Measurements from ENCODE around the gene NOTUM. TPM values are rescaled to one million over a fixed set of nuclear protein-coding genes. Genes with fewer than 3 reads are reported as not detected.
A peak's percentile ranks its signal among the peaks of the same experiment; 100 is the strongest.

Gene NOTUM
- total RNA-seq, 2 donors from 2014 or later: not detected

- H3K4me1 Mint-ChIP-seq: peaks cover 22% of the 10 kb centered on the region
- DNase-seq: no peak
Observed at GRCh38 chr17:81978524-81979298, 17.7 kb upstream of the NOTUM start.

GRCh38 chr17:81977211-81977808 lies 16.3 kb upstream of the NOTUM start, which contains the start of gene ASPSCR1:
ASPSCR1 (plus strand) TSS chr17:81977629; CDS start chr17:81977647, 18 bp downstream.
- peak within 1 kb of the TSS; percentile 97 for H3K4me3 Mint-ChIP-seq
- H3K4me1 Mint-ChIP-seq: peaks cover 18% of the 10 kb centered on the region
- DNase-seq (peak; percentile 86 to 94 (median 87)), ATAC-seq (peak; percentile 95)
- H3K27ac Mint-ChIP-seq: peak within 1 kb of the TSS; percentile 96
- no peaks in the 10 kb centered on the region for H3K9me3 ChIP-seq (ENCODE audit: control insufficient read depth, low read length, poor library complexity, severe bottlenecking)
- no peaks in the 10 kb centered on the region for H3K36me3 Mint-ChIP-seq (ENCODE audit: low read depth)
- H3K27me3 Mint-ChIP-seq: no peaks in the 10 kb centered on the region

More at GRCh38 chr17:81978524-81979298, 17.7 kb upstream of the NOTUM start:
- Mint-ChIP-seq H3K27me3 (no peaks in the 10 kb centered on the region), H3K4me3 (peak overlapping the region; percentile 97), H3K36me3 (ENCODE audit: low read depth) (peaks cover 4% of the 10 kb centered on the region), H3K27ac (peak overlapping the region; percentile 24)
- H3K9me3 ChIP-seq (ENCODE audit: control insufficient read depth, low read length, poor library complexity, severe bottlenecking): no peaks in the 10 kb centered on the region
- ATAC-seq: no peak

GRCh38 chr17:81976332-81977210 lies 15.6 kb upstream of the NOTUM start:
- Mint-ChIP-seq H3K27ac (peak overlapping the region; percentile 96), H3K4me1 (peaks cover 18% of the 10 kb centered on the region), H3K27me3 (no peaks in the 10 kb centered on the region), H3K4me3 (peak overlapping the region; percentile 97), H3K36me3 (ENCODE audit: low read depth) (no peaks in the 10 kb centered on the region)
- peak in 1 of 3 donors; percentile 31 for DNase-seq
- no peaks in the 10 kb centered on the region for H3K9me3 ChIP-seq (ENCODE audit: control insufficient read depth, low read length, poor library complexity, severe bottlenecking)
- peak; percentile 22 for ATAC-seq

GRCh38 chr17:81973432-81973831 lies 12.4 kb upstream of the NOTUM start:
- Mint-ChIP-seq H3K4me3 (no peak overlapping the region), H3K27ac (no peak overlapping the region), H3K4me1 (peaks cover 9% of the 10 kb centered on the region), H3K27me3 (no peaks in the 10 kb centered on the region), H3K36me3 (ENCODE audit: low read depth) (no peaks in the 10 kb centered on the region)
- H3K9me3 ChIP-seq (ENCODE audit: control insufficient read depth, low read length, poor library complexity, severe bottlenecking): no peaks in the 10 kb centered on the region
- DNase-seq: no peak
- no peak for ATAC-seq

GRCh38 chr17:81968850-81969812 lies 8.1 kb upstream of the NOTUM start:
- H3K27me3 Mint-ChIP-seq: no peaks in the 10 kb centered on the region
- H3K4me3 Mint-ChIP-seq: peak overlapping the region; percentile 49

GRCh38 chr17:81968396-81968745 lies 7.4 kb upstream of the NOTUM start:
- peak overlapping the region; percentile 71 for H3K4me3 Mint-ChIP-seq
- DNase-seq: no peak
- peak overlapping the region; percentile 79 for H3K27ac Mint-ChIP-seq

More at GRCh38 chr17:81968850-81969812, 8.1 kb upstream of the NOTUM start:
- H3K9me3 ChIP-seq (ENCODE audit: control insufficient read depth, low read length, poor library complexity, severe bottlenecking): no peaks in the 10 kb centered on the region
- Mint-ChIP-seq H3K4me1 (peaks cover 6% of the 10 kb centered on the region), H3K36me3 (ENCODE audit: low read depth) (no peaks in the 10 kb centered on the region), H3K27ac (no peak overlapping the region)
- DNase-seq (no peak), ATAC-seq (no peak)

GRCh38 chr17:81967533-81968395 lies 6.8 kb upstream of the NOTUM start:
- peak; percentile 69 to 80 (median 70) for DNase-seq
- H3K36me3 Mint-ChIP-seq (ENCODE audit: low read depth): no peaks in the 10 kb centered on the region
- no peaks in the 10 kb centered on the region for H3K9me3 ChIP-seq (ENCODE audit: control insufficient read depth, low read length, poor library complexity, severe bottlenecking)
- H3K4me1 Mint-ChIP-seq: peaks cover 6% of the 10 kb centered on the region
- no peaks in the 10 kb centered on the region for H3K27me3 Mint-ChIP-seq
- peak; percentile 99 for ATAC-seq
- H3K27ac Mint-ChIP-seq: peak overlapping the region; percentile 79
- peak overlapping the region; percentile 71 for H3K4me3 Mint-ChIP-seq

More at GRCh38 chr17:81968396-81968745, 7.4 kb upstream of the NOTUM start:
- H3K36me3 Mint-ChIP-seq (ENCODE audit: low read depth): no peaks in the 10 kb centered on the region
- H3K9me3 ChIP-seq (ENCODE audit: control insufficient read depth, low read length, poor library complexity, severe bottlenecking): no peaks in the 10 kb centered on the region
- H3K4me1 Mint-ChIP-seq: peaks cover 6% of the 10 kb centered on the region
- no peaks in the 10 kb centered on the region for H3K27me3 Mint-ChIP-seq
- no peak for ATAC-seq

GRCh38 chr17:81967244-81967532 lies 6.2 kb upstream of the NOTUM start:
- DNase-seq: no peak
- H3K9me3 ChIP-seq (ENCODE audit: control insufficient read depth, low read length, poor library complexity, severe bottlenecking): no peaks in the 10 kb centered on the region
- no peaks in the 10 kb centered on the region for H3K36me3 Mint-ChIP-seq (ENCODE audit: low read depth)
- no peak overlapping the region for H3K27ac Mint-ChIP-seq
- peaks cover 6% of the 10 kb centered on the region for H3K4me1 Mint-ChIP-seq
- H3K4me3 Mint-ChIP-seq: peak overlapping the region; percentile 7
- H3K27me3 Mint-ChIP-seq: no peaks in the 10 kb centered on the region
- ATAC-seq: no peak

GRCh38 chr17:81966343-81967243 lies 5.6 kb upstream of the NOTUM start:
- Mint-ChIP-seq H3K27ac (no peak overlapping the region), H3K4me3 (no peak overlapping the region), H3K4me1 (peaks cover 6% of the 10 kb centered on the region), H3K36me3 (ENCODE audit: low read depth) (no peaks in the 10 kb centered on the region), H3K27me3 (no peaks in the 10 kb centered on the region)
- no peaks in the 10 kb centered on the region for H3K9me3 ChIP-seq (ENCODE audit: control insufficient read depth, low read length, poor library complexity, severe bottlenecking)
- DNase-seq (no peak), ATAC-seq (no peak)

- Mint-ChIP-seq H3K4me1 (peaks cover 6% of the 10 kb centered on the region), H3K4me3 (no peak overlapping the region), H3K27ac (no peak overlapping the region)
Observed at GRCh38 chr17:81964081-81964849, 3.3 kb upstream of the NOTUM start.

More at GRCh38 chr17:81964081-81964849, 3.3 kb upstream of the NOTUM start:
- Mint-ChIP-seq H3K27me3 (no peaks in the 10 kb centered on the region), H3K36me3 (ENCODE audit: low read depth) (no peaks in the 10 kb centered on the region)
- ATAC-seq (no peak), DNase-seq (no peak)
- H3K9me3 ChIP-seq (ENCODE audit: control insufficient read depth, low read length, poor library complexity, severe bottlenecking): no peaks in the 10 kb centered on the region
